ENCODE measurements around the gene TBC1D21. TPM values are rescaled to one million over a fixed set of nuclear protein-coding genes. Genes with fewer than 3 reads are reported as not detected.

The TBC1D21 gene
- total RNA-seq, 2 donors from 2014 or later: not detected

DNA sequence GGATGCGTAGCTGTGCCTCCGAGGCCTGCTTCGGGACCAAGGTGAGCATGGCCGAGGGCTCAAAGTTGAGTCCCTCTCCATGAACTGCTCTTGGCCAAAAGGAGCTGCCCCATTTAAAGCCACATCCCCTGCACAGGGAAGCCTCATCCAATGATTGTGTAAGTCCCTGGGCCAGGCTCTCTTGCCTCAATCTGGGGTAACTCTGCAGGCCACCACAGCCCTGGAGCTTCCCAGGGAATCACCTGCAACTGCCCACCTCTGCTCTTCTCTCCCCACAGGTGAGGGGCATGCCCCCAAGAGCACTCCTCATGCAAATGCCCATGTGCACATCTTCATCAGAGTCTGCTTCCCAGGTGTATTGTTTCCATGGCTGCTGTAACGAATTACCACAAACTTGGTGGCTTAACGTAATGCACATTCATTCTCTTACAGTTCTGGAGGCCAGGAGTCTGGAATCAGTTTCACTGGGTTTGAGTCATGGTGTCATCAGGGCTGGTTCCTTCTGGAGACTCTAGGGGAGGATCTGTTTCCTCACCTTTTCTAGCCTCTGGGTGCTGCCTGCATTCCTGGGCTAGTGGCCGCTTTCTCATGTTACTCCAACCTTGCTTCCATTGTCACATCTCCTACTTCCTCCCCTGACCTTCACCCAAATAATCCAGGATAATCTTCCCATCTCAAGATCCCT, 27.9 kb downstream of the TBC1D21 start:
- H3K4me3 ChIP-seq: no peak overlapping the region
- 76 to 86% methylated on average over 7 of the region's 7 CpGs for WGBS, 2 donors
- intact Hi-C loops (cut with DNase I): no loop called here
- no peak for ATAC-seq
- no peaks in the 10 kb centered on the region for H3K27me3 ChIP-seq
- no peaks in the 10 kb centered on the region for H3K36me3 ChIP-seq (replicated peaks in 1 of 2; ENCODE audit: insufficient read depth in 1 of 2, low read depth in 2 of 2)
- no peaks in the 10 kb centered on the region for H3K4me1 ChIP-seq
- no peak overlapping the region for H3K27ac ChIP-seq
- TF ChIP-seq, protein P1, sequence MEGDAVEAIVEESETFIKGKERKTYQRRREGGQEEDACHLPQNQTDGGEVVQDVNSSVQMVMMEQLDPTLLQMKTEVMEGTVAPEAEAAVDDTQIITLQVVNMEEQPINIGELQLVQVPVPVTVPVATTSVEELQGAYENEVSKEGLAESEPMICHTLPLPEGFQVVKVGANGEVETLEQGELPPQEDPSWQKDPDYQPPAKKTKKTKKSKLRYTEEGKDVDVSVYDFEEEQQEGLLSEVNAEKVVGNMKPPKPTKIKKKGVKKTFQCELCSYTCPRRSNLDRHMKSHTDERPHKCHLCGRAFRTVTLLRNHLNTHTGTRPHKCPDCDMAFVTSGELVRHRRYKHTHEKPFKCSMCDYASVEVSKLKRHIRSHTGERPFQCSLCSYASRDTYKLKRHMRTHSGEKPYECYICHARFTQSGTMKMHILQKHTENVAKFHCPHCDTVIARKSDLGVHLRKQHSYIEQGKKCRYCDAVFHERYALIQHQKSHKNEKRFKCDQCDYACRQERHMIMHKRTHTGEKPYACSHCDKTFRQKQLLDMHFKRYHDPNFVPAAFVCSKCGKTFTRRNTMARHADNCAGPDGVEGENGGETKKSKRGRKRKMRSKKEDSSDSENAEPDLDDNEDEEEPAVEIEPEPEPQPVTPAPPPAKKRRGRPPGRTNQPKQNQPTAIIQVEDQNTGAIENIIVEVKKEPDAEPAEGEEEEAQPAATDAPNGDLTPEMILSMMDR (IDR thresholded peaks at IDR 0.05): no peak
- TF ChIP-seq POLR2A (IDR thresholded peaks at IDR 0.05): no peak
- no peak for DNase-seq
- no peaks in the 10 kb centered on the region for H3K9me3 ChIP-seq

DNA sequence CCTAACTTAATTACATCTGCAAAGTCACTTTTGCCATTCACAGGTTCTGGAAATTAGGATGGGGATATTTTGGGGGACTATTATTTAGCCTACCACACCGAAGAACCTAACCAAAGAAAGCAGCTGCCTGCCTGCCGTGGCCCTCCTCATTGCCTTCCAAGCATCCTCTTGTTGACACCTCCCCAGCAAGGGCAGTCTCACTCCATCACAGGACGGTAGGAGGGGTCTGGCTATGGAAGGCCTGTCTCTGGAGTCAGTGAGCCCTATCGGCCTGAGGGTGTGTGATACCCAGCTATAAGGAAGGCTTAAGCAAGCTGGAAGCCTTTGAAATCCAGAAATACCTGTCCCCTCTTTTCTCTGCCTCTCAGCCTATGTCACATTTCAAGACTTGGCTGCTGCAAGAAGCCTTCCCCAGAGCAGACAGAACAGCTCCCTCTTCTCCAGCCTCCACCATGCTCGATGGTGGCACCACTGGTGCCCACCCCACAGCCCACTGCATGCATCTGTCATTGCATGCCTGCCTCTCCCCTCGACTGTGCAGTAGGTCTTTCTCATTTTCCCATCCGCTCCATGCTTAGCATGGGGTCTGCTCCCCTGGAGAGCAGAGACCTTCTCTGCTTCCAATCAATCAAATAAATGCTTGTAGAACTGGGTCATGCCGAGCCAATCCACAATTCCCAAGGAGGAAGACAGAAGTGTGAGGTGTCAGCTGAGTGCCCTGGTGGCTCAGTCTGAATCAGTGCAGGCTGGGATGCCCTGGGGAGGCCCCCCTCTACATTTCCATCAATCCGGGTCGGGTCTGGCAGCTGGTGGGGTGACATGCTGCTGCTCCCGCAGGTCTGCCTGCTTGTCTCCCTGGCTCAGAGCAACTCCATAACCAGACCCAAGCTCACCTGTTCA, 29.0 kb downstream of the TBC1D21 start:
- Histone ChIP-seq H3K27ac (no peak overlapping the region), H3K4me3 (no peak overlapping the region), H3K9me3 (no peaks in the 10 kb centered on the region), H3K36me3 (replicated peaks in 1 of 2; ENCODE audit: insufficient read depth in 1 of 2, low read depth in 2 of 2) (no peaks in the 10 kb centered on the region), H3K27me3 (no peaks in the 10 kb centered on the region), H3K4me1 (no peaks in the 10 kb centered on the region)
- TF ChIP-seq, protein P1 (IDR thresholded peaks at IDR 0.05): no peak
- no peak for TF ChIP-seq POLR2A (IDR thresholded peaks at IDR 0.05)
- ATAC-seq (no peak), DNase-seq (no peak)
- WGBS, 2 donors: 48 to 51% methylated on average over 11 of the region's 11 CpGs
- intact Hi-C loops (cut with DNase I): no loop called here

DNA sequence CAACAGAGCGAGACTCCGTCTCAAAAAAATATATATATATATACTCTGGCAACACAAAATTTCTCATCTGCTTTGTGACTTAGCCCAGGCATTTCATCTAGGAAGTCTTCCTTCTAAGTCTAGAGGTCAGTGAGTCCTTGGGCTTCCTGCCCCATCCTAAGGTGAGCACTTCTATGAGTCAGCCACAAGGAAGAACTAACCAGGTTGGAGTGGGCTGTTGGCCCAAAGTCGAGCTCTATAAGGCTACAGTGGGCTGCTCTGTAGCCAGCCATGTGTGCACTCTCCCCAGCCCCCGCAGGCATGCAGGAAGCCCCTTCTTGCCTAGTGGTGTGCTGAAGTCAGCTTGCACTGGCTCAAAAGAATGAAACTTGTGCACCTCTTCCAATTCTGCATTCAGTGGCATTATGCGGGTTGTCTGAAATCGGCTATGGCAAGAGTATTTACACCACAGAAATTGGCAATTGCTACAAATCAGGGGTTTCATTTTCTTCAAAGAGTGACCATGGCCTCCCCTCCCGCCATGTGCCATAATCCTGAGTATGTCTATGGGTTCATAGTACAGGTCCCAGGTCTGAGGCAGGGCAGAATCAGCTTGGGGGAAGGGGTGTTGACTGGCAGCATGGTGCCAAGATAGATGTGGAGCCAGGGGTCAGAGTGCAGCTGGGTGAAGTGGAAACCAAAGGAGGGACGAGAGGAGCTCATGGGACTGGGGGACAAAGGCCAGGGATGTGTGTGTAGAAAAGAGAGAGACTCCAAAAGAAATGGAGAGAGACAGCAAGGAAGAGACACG, 30.9 kb downstream of the TBC1D21 start:
- TF ChIP-seq POLR2A (IDR thresholded peaks at IDR 0.05): no peak
- TF ChIP-seq, protein P1 (IDR thresholded peaks at IDR 0.05): no peak
- intact Hi-C loops (cut with DNase I): no loop called here
- no peaks in the 10 kb centered on the region for H3K9me3 ChIP-seq
- 85 to 88% methylated on average over 9 of the region's 9 CpGs for WGBS, 2 donors
- no peak overlapping the region for H3K4me3 ChIP-seq
- ATAC-seq (no peak), DNase-seq (no peak)
- H3K27ac ChIP-seq: no peak overlapping the region
- H3K27me3 ChIP-seq: no peaks in the 10 kb centered on the region
- H3K36me3 ChIP-seq (replicated peaks in 1 of 2; ENCODE audit: insufficient read depth in 1 of 2, low read depth in 2 of 2): no peaks in the 10 kb centered on the region
- H3K4me1 ChIP-seq: peaks cover 3% of the 10 kb centered on the region

DNA sequence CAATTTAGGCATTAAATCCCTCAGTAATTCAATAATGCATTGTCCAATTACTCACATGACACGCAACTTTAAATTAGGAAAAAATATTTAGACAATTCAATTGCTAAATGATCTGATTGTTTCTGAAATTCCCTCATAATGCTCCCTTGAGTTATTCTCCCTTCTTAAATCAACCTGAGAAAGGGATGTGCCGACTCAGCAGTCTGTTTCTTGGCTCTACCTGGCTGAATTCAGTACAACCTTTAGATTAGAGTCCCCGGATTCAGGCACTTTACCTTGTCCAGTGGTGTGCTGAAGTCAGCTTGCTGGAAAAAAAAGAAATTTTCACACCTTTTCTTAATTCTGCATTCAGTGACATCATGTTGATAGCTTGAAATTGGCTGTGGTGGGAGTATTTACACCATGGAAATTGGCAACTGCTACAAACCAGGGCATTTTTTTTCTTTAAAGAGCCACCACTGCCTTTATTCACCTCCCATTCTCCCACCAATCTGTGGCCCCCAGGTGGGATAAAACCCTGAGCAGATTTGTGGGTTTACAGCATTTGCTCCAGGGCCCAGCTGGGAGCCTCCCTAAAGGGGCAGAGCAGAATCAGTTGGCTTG, 32.0 kb downstream of the TBC1D21 start:
- H3K4me3 ChIP-seq: no peak overlapping the region
- intact Hi-C loops (cut with DNase I): no loop called here
- H3K4me1 ChIP-seq: peaks cover 3% of the 10 kb centered on the region
- DNase-seq: no peak
- TF ChIP-seq, protein P1 (IDR thresholded peaks at IDR 0.05): no peak
- TF ChIP-seq POLR2A (IDR thresholded peaks at IDR 0.05): no peak
- 94 to 96% methylated on average over 3 of the region's 3 CpGs for WGBS, 2 donors
- no peaks in the 10 kb centered on the region for H3K36me3 ChIP-seq (replicated peaks in 1 of 2; ENCODE audit: insufficient read depth in 1 of 2, low read depth in 2 of 2)
- H3K27me3 ChIP-seq: no peaks in the 10 kb centered on the region
- H3K27ac ChIP-seq: no peak overlapping the region
- ATAC-seq: no peak
- H3K9me3 ChIP-seq: no peaks in the 10 kb centered on the region

Measured in body of pancreas (tissue), 4 donors.